ENCODE measurements around the gene TCTN1.
"Not testable (repeated sequence)": the region's sequence is repeated elsewhere in the genome, so short reads cannot be mapped to it uniquely, and the experiment has no call there.

DNA sequence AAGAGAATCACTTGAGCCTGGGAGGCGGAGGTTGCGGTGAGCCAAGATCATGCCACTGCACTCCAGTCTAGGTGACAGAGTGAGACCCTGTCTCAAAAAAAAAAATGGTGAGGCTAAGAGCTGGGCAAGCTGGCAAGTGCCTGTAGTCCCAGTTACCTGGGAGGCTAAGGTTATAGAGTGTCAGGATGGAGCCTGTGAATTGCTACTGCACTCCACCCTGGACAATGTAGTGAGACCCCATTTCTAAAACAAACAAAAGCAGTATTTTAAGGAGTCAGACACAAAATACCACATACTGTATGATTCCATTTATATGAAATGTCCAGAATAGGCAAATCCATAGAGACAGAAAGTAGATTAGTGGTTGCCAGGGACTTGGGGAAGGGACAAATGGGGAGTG lies 26.8 kb upstream of the TCTN1 start:
- TF ChIP-seq, protein P1, sequence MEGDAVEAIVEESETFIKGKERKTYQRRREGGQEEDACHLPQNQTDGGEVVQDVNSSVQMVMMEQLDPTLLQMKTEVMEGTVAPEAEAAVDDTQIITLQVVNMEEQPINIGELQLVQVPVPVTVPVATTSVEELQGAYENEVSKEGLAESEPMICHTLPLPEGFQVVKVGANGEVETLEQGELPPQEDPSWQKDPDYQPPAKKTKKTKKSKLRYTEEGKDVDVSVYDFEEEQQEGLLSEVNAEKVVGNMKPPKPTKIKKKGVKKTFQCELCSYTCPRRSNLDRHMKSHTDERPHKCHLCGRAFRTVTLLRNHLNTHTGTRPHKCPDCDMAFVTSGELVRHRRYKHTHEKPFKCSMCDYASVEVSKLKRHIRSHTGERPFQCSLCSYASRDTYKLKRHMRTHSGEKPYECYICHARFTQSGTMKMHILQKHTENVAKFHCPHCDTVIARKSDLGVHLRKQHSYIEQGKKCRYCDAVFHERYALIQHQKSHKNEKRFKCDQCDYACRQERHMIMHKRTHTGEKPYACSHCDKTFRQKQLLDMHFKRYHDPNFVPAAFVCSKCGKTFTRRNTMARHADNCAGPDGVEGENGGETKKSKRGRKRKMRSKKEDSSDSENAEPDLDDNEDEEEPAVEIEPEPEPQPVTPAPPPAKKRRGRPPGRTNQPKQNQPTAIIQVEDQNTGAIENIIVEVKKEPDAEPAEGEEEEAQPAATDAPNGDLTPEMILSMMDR (IDR thresholded peaks at IDR 0.05) = not testable (repeated sequence)
- not testable (repeated sequence) for TF ChIP-seq POLR2A (IDR thresholded peaks at IDR 0.05)

Data from vagina (tissue), 2 donors.